HepG2 (cell line): ENCODE data around the gene LCA5. TPM values are rescaled to one million over a fixed set of nuclear protein-coding genes. Genes with fewer than 3 reads are reported as not detected.

Source experiments
- ATAD3A ChIP-seq: sonication (generic); formaldehyde crosslinking; IDR thresholded peaks from 2 replicates; pipeline ENCODE4 v1.4.0; 2020; ENCODE audit warnings: missing genetic modification reagents
- CERS6 ChIP-seq: sonication (generic); formaldehyde crosslinking; IDR thresholded peaks from 2 replicates; pipeline ENCODE4 v1.5.0; 2020; ENCODE audit warnings: missing genetic modification reagents
- ELF3 ChIP-seq: IDR thresholded peaks from 2 replicates; pipeline ENCODE4 v1.6.1; 2016; ENCODE audit warnings: missing genetic modification reagents, missing compliant biosample characterization
- IRF2 ChIP-seq: IDR thresholded peaks from 2 replicates; pipeline ENCODE4 v1.6.1; 2018; ENCODE audit warnings: missing genetic modification reagents, missing compliant biosample characterization
- NFIC ChIP-seq: IDR thresholded peaks from 2 replicates; pipeline ENCODE4 v1.6.1; 2012; ENCODE audit warnings: mild to moderate bottlenecking, low read length, inconsistent platforms
- ONECUT2 ChIP-seq: sonication (generic); formaldehyde crosslinking; IDR thresholded peaks from 2 replicates; pipeline ENCODE4 v1.4.0; 2020; ENCODE audit warnings: missing genetic modification reagents
- SMARCC2 ChIP-seq: fragments of 450-650 bp; IDR thresholded peaks from 2 replicates; pipeline ENCODE4 v1.6.1; 2017; ENCODE audit warnings: antibody characterized with exemption, mild to moderate bottlenecking
- SOX5 ChIP-seq: IDR thresholded peaks from 2 replicates; pipeline ENCODE4 v1.6.1; 2016; ENCODE audit warnings: borderline replicate concordance
- STAT6 ChIP-seq: sonication (generic); formaldehyde crosslinking; IDR thresholded peaks from 2 replicates; pipeline ENCODE4 v1.4.0; 2020; ENCODE audit warnings: missing genetic modification reagents, mild to moderate bottlenecking, borderline replicate concordance
- TBP ChIP-seq: sonication (generic); formaldehyde crosslinking; IDR thresholded peaks from 2 replicates; pipeline ENCODE4 v1.5.0; 2020; ENCODE audit warnings: missing genetic modification reagents
- U2AF2 ChIP-seq: fragments of 200-400 bp; formaldehyde crosslinking; IDR thresholded peaks from 2 replicates; pipeline ENCODE4 v1.6.1; 2017; ENCODE audit warnings: low read depth, mild to moderate bottlenecking, low read length
- WIZ ChIP-seq: sonication (generic); formaldehyde crosslinking; IDR thresholded peaks from 2 replicates; pipeline ENCODE4 v1.5.1; 2020; ENCODE audit warnings: mild to moderate bottlenecking, missing genetic modification reagents
- YY1 ChIP-seq: IDR thresholded peaks from 2 replicates; pipeline ENCODE4 v1.6.1; 2011; ENCODE audit warnings: low read length, low read depth, moderate library complexity, mild to moderate bottlenecking; ENCODE audit not compliant: insufficient read depth, insufficient replicate concordance
- ZFP41 ChIP-seq: sonication (generic); formaldehyde crosslinking; IDR thresholded peaks from 2 replicates; pipeline ENCODE4 v1.4.0; 2020; ENCODE audit warnings: mild to moderate bottlenecking, missing genetic modification reagents, borderline replicate concordance
- ZMYM2 ChIP-seq: sonication (generic); formaldehyde crosslinking; IDR thresholded peaks from 2 replicates; pipeline ENCODE4 v1.8.0; 2022; ENCODE audit warnings: mild to moderate bottlenecking, missing genetic modification reagents
- ZNF234 ChIP-seq: sonication (generic); formaldehyde crosslinking; conservative IDR thresholded peaks from 2 replicates; pipeline ENCODE4 v1.5.1; 2020; ENCODE audit warnings: mild to moderate bottlenecking, missing genetic modification reagents
- ZNF292 ChIP-seq: sonication (generic); formaldehyde crosslinking; IDR thresholded peaks from 2 replicates; pipeline ENCODE4 v1.8.1; 2022; ENCODE audit warnings: mild to moderate bottlenecking, low read depth, missing genetic modification reagents, borderline replicate concordance
- ZNF317 ChIP-seq: sonication (generic); formaldehyde crosslinking; IDR thresholded peaks from 2 replicates; pipeline ENCODE4 v1.5.0; 2020; ENCODE audit warnings: mild to moderate bottlenecking, missing genetic modification reagents
- ZNF558 ChIP-seq: sonication (generic); formaldehyde crosslinking; IDR thresholded peaks from 2 replicates; pipeline ENCODE4 v1.9.0; 2022; ENCODE audit warnings: mild to moderate bottlenecking, missing genetic modification reagents, borderline replicate concordance
- ZNF672 ChIP-seq: sonication (generic); formaldehyde crosslinking; IDR thresholded peaks from 2 replicates; pipeline ENCODE4 v1.8.1; 2022; ENCODE audit warnings: missing genetic modification reagents
- polyA plus RNA-seq, 8 experiments: library from polyadenylated mRNA; depleted of rRNA in 3 of 8; stranded (reverse) in 7 of 8; unstranded in 1 of 8; fragments of >200 nt; fragmentation: Illumina TruSeq in 4 of 8; extraction: Trizol in 4 of 8; gene quantifications; 2 replicates each; pipeline versions ENCODE4 v1.2.1 to v1.2.3, GENCODE V29; 2011 to 2016; ENCODE audit warnings: low read depth in 4 of 8, missing spikeins in 1 of 8, mixed read lengths in 1 of 8; ENCODE audit not compliant: insufficient read depth in 1 of 8
- total RNA-seq, 5 experiments: library from RNA; depleted of rRNA; stranded (reverse); fragments of >200 nt; fragmentation: Illumina TruSeq; extraction: Trizol; gene quantifications; 2 replicates each; pipeline ENCODE4 v1.2.3, GENCODE V29; 2016; ENCODE audit warnings: low read depth in 1 of 5
- TF ChIP-seq, protein P1 (sequence below): sonication (generic); formaldehyde crosslinking; IDR thresholded peaks from 2 replicates; pipeline ENCODE4 v1.8.1; 2022; ENCODE audit warnings: low read depth, mild to moderate bottlenecking, missing genetic modification reagents
- TF ChIP-seq, protein P2 (sequence below): sonication (generic); formaldehyde crosslinking; IDR thresholded peaks from 2 replicates; pipeline ENCODE4 v1.8.1; 2023; ENCODE audit warnings: mild to moderate bottlenecking, missing genetic modification reagents

Gene LCA5
- total and polyA plus RNA-seq, 2 of the 13 experiments (the other 11 are each of a cell fraction or from before 2014, with no cell fraction given): 0.84 to 4.6 TPM

GRCh38 chr6:79536954-79537747 is at the start of gene LCA5 (continued):
- TF ChIP-seq STAT6: no peak
- TF ChIP-seq ZMYM2 (CRISPR knock-in tag): 0 out of 2 replicates have a peak, but pooled peaks have one; percentile 30
- no peak for TF ChIP-seq ZFP41 (CRISPR knock-in tag)
- TF ChIP-seq, protein P1, sequence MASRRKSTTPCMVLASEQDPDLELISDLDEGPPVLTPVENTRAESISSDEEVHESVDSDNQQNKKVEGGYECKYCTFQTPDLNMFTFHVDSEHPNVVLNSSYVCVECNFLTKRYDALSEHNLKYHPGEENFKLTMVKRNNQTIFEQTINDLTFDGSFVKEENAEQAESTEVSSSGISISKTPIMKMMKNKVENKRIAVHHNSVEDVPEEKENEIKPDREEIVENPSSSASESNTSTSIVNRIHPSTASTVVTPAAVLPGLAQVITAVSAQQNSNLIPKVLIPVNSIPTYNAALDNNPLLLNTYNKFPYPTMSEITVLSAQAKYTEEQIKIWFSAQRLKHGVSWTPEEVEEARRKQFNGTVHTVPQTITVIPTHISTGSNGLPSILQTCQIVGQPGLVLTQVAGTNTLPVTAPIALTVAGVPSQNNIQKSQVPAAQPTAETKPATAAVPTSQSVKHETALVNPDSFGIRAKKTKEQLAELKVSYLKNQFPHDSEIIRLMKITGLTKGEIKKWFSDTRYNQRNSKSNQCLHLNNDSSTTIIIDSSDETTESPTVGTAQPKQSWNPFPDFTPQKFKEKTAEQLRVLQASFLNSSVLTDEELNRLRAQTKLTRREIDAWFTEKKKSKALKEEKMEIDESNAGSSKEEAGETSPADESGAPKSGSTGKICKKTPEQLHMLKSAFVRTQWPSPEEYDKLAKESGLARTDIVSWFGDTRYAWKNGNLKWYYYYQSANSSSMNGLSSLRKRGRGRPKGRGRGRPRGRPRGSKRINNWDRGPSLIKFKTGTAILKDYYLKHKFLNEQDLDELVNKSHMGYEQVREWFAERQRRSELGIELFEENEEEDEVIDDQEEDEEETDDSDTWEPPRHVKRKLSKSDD (CRISPR knock-in tag): 0 out of 2 replicates have a peak, but pooled peaks have one; percentile 41
- peak; percentile 10; the same call in 1 of the 2 replicates for TF ChIP-seq ELF3 (CRISPR knock-in tag)
- TF ChIP-seq SOX5 (CRISPR knock-in tag): 0 out of 2 replicates have a peak, but pooled peaks have one; percentile 7
- TF ChIP-seq U2AF2: no peak
- TF ChIP-seq SMARCC2: no peak
- TF ChIP-seq ZNF292 (CRISPR knock-in tag): peak; percentile 94
- no peak for TF ChIP-seq TBP
- TF ChIP-seq ONECUT2 (CRISPR knock-in tag): no peak
- TF ChIP-seq CERS6: no peak
- TF ChIP-seq WIZ (CRISPR knock-in tag): no peak
- TF ChIP-seq, protein P2, sequence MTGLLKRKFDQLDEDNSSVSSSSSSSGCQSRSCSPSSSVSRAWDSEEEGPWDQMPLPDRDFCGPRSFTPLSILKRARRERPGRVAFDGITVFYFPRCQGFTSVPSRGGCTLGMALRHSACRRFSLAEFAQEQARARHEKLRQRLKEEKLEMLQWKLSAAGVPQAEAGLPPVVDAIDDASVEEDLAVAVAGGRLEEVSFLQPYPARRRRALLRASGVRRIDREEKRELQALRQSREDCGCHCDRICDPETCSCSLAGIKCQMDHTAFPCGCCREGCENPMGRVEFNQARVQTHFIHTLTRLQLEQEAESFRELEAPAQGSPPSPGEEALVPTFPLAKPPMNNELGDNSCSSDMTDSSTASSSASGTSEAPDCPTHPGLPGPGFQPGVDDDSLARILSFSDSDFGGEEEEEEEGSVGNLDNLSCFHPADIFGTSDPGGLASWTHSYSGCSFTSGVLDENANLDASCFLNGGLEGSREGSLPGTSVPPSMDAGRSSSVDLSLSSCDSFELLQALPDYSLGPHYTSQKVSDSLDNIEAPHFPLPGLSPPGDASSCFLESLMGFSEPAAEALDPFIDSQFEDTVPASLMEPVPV (CRISPR knock-in tag): peak; percentile 74; the same call in 1 of the 2 replicates
- TF ChIP-seq IRF2 (CRISPR knock-in tag): no peak
- TF ChIP-seq ZNF234 (CRISPR knock-in tag): no peak
- no peak for TF ChIP-seq NFIC
- TF ChIP-seq ZNF317 (CRISPR knock-in tag): peak; percentile 47; the same call in 1 of the 2 replicates
- TF ChIP-seq YY1: peak; percentile 66
- no peak for TF ChIP-seq ATAD3A
- TF ChIP-seq ZNF672 (CRISPR knock-in tag): no peak
- TF ChIP-seq ZNF558 (CRISPR knock-in tag): no peak
